GM12892 (cell line): ENCODE measurements around the gene PTTG1IP2.

Experiments used
- POLR2A ChIP-seq: IDR thresholded peaks from 2 replicates; pipeline ENCODE4 v1.6.1; 2011; ENCODE audit warnings: low read depth, low read length, control low read depth
- POLR2AphosphoS5 ChIP-seq: IDR thresholded peaks from 2 replicates; pipeline ENCODE4 v1.6.1; 2011; ENCODE audit warnings: low read depth, low read length, control low read depth

DNA sequence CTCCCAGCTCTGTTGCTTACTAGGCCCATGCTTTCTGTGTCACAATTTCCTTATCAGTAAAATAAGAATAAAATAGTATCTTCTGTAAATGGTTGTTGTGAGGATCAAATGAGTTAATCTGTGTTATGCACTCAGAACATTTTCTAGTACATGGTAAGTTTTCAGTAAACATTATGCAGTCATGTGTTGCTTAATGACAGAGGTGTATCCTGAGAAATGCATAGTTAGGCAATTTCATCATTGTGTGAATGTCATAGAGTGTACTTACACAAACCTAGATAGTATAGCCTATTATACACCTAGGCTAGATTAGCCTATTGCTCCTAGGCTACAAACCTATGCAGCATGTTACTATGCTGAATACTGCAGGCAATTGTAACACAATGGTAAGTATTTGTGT lies 4.4 kb downstream of the PTTG1IP2 start:
- no peak for TF ChIP-seq POLR2A
- no peak for TF ChIP-seq POLR2AphosphoS5
